GM18868 (cell line): ENCODE results near the gene FBL.

Source experiments
- ATAC-seq: cut with Tn5 transposase; IDR thresholded peaks from one replicate; pipeline ENCODE4 v1.9.1; 2021; ENCODE audit warnings: mild to moderate bottlenecking, moderate library complexity; ENCODE audit not compliant: unreplicated experiment

FBL gene

DNA sequence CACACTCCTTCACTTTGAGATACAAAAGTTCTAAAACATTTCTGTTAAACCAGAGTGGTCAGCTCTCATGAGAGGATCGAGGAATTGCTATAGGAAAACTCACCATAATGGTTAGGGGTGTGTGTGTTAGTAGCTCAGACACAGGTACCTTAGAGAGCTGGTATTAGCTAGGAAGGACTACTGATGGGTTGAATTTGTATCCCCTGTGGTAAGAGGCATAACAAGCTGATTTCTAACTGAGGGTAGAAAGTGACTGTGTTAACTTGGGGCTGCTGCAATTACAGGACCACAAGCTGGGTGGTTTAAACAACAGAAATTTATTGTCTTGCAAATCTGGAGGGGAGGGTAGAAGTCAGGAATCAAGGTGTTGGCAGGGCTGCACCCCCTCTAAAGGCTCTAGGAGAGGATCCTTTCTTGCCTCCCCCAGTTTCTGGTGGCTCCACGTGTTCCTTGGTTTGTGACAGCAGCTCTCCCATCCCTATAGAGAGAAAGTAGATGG, 50.1 kb downstream of the FBL start:
- ATAC-seq, result no peak

DNA sequence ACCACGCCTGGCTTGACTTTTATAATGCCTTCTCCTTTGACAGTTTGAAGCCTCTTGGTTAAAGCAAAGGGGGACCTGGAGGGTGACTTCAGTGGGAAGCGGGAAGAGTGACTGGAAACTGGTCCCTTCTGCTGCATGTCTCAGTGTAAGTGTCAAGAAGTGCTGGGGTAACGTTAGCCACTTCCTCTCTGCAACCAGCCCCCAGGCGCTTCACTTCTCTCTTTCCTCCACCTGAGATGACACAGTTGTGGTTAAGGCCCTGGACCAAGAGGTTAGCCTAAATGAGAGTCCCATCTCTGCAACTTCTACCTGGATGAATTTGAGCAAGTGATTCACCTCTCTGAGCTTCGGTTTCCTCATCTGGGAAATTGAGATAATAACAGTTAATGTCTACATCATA, 51.2 kb downstream of the FBL start:
- ATAC-seq, result no peak

DNA sequence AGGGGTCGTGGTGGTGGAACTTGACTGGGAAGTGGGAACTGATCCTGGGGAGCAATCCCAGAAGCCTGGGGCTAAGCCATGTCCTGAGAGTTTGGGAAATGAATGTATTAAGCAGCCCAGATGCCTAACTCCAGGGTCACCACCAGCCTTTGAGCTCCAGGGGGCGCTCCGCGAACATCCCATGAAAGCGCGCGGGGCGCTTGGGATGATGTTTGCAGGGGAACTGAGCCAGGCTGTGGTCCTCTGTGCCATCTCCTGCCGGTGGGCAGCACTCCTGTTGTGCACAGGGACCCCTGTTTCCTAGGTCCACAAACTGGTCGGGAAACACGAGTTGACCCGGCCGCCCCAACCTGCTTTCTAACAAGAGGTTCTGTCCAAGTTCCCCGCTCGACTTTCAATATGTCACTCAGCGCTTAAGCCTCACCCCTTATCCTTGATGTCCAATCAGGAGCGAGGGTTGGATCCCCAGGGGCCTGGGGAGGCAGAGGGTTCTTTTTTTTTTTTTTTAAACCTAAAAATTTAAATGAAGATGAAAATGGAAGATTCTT, 53.1 kb downstream of the FBL start:
- peak; percentile 53 for ATAC-seq

DNA sequence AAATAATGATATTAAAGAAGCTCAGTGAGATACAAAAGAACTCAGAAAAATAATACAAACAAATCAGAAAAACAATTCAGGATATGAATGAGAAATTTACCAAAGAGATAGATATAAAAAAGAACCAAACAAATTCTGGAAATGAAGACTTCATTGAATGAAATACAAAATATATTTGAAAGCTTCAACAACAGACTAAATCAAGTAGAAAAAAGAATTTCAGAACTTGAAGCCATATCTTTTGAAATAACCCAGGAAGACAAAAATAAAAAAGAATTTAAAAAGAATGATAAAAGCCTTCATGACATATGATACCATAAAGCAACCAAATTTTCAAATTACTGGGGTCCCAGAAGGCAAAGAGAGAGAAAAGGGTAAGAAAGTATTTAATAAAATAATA, 57.9 kb downstream of the FBL start:
- ATAC-seq, result no peak
